ENCODE results near the gene ZNF710.
"Not testable (repeated sequence)": the region's sequence is repeated elsewhere in the genome, so short reads cannot be mapped to it uniquely, and the experiment has no call there.

Gene ZNF710

DNA sequence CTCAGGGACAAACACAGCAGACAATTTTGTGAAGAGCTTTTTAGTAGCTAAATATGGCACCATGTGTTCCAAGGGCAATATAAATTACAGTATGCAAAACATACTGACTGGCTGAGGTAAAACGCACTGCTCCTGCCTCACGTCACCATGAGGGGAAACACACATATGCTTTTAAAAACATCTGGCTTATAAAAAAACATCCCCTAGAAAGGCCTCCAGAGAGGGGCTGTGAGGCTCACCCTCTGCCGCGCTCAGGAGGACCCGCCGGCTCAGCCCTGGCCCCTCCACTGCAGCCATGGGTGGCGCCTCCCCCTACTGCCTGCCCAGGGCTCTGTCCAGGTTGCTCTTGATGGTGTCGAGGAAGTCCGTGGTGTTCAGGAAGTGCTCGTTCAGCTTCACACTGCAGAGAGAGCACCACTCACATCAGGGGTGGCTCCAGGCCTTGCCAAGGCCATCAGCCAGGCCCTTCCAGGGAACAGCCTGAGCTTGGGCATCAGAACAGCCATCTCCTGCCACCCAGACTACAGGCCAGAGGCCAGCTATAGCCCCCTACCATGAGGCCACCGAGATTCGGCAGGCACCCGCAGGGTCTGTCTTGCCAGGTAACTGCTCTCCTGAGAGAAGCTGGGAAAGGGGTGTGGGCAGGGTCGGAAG lies 83.0 kb downstream of the ZNF710 start:
- DNase-seq, result no peak

DNA sequence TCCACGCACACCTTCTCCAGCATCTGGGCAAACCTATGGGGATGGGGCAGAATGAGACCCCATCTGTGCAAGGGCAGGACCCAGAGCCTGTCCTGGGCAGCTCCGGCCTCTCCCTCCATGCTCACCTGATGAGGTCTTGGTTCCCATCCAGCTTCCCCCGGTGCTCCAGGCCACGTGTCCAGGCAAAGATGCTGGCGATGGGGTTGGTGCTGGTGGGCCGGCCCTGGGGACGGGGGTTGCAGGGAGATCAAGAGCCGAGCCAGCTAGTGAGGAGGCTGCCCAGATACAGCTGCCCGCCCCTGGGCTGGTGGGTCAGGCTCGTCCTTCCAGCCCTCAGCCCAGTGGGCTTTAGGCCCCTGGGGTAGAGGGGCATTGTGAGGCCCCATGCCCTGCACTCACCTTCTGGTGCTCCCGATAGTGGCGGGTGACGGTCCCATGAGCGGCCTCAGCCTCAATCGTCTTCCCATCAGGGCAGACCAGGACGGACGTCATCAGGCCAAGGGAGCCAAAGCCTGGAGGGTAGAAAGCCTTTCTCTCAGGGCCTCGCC lies 83.8 kb downstream of the ZNF710 start:
- no peak for DNase-seq

DNA sequence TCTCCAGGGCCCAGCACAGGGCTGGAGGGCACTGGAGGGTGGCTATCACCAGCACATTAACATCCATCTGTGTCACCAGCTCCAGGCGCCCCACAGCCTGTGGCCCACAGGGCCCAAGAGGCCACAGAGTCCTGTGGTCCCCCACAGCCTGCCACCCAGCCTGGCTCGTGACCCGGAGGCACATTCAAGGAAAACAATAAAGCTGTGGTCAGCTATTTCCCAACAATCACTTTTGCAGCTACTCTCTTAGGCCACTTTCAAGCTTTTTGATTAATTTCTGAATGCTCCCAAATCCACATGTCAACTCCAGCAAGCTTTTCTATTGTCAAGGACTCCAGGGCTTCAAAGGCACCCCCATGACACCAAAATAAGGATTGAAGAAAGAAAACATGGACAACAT lies 84.4 kb downstream of the ZNF710 start:
- DNase-seq, result no peak

DNA sequence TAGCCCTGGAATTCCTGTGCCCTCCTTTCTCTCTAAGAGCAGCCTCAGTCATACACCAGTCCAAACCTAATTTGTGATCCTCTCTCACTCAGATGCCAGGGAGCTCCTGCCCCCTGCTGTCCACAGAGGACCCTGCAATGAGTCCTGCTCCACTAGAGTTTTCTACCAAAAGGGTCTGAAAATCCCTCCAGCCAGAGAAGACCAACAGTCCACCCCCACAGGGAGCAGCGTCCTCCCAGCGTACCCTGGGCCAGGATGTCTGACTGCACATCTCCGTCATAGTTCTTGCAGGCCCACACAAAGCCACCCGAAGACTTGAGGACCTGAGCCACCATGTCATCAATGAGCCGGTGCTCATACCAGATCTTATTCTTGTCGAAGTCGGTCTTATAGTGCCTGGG lies 85.7 kb downstream of the ZNF710 start:
- no peak for DNase-seq

DNA sequence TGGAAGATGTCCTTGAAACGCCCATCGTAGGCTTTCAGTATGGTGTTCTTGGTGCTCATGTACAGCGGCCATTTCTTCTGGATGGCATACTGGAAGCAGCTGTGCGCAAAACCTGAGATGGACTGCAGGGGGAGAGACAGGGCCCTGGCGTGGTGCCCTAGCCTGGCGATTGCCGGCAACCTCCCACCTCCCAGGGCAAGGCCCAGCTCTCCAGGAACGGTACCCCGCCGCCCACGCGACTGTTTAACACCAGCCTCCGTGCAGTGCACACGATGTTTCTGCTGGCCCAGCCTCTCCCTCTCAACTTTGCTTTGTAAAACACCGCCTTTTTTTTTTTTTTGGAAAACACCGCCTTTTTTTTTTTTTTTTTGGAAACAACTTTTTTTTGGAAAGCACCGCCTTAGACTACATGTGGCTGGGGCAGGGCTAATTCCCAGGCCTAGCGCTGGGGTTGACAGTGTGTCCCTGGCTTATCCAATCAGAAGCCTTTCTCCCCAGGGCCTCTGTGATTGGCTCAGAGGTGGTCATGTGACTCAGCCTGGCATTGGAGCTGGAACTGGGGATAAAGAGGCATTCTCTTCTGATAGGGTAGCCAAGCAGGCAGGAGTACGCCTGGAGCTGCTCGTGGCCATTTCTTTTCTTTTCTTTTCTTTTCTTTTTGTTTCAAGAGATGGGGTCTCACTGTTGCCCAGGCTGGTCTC lies 86.5 kb downstream of the ZNF710 start:
- DNase-seq, result peak; percentile 10

DNA sequence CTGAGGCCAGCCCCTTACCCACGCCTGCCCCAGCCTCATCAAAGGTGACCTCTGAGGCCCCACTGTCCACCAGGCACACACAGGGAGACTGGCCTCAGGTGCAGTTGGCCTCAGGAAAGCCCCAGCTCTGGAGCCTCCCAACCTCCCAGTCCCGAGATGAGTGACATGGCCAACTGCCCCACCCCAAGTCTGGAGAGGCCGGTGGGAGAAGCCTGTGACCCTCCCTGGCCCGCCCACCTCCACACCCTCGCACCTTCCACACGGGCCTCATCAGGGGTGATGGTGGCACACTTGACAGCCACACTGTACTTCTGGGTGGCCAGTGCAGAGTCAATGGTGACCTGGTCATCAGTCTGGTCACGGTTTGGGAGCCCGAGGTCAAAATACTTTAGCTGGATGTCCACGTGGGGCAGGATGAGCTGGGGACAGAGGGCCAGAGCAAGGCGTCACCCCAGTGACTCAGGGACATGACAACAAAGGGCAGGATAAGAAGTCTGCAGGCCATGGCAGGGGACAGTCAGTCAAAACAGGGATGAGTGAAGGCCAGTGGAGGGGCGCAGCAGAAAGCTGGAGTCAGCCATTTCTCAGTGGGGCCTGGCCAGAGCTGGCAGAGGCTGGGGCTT lies 89.2 kb downstream of the ZNF710 start:
- DNase-seq, result no peak

DNA sequence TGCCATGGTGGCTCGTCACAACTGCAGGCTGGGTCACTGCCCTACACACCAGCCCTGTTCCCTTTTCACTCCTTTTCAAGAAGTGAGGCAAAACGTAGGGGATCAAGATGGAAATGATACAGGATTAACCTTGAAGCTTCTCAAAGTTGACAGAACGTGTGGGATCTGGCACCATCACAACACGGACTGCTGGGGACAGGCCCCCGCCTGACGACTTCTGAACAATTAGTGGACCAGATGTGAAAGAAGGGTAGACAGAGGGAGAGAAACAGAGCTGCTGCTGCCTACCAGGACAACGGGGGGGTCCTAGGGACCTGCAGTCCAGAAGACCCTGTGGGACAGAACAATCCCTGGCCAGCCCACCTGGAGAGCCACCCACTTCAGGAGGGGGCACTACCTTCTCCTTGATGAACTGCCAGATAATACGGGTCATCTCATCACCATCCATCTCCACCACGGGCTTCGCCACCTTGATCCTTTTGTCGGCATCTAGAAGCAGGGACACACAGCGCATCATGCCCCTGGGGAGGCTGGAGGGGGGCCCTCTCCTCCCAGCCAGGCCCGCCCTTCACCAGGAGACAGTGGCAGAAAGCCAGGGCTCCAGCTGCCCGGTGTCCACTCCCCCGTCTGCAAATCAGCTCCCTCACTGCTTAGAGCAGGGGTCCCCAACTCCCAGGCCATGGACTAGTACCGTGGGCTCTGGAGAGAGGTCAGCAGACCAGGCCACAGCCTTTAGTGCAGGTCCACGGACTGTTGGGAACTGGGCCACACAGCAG lies 90.2 kb downstream of the ZNF710 start:
- no peak for DNase-seq

DNA sequence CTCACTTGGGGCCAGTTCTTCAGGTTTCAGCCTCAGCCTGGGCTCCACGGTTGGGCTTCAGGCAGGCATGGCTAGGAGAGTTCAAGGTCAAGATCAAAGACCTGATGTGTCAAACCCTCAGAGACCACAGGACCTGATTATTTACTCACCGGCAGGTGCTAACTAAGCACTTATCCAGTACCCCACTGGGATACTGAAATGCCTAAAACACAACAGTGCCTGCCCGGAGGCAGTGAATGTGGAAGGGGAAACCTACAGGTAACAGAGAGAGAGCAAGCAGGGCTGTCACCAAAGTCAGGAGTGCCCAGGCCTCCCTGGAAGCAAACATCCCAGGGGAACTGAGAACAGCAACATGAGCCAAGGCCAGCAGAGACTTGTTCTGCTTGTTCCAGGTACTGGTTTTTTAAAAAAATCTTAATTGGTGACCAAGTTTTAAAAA lies 94.4 kb downstream of the ZNF710 start:
- peak; percentile 90 for DNase-seq

DNA sequence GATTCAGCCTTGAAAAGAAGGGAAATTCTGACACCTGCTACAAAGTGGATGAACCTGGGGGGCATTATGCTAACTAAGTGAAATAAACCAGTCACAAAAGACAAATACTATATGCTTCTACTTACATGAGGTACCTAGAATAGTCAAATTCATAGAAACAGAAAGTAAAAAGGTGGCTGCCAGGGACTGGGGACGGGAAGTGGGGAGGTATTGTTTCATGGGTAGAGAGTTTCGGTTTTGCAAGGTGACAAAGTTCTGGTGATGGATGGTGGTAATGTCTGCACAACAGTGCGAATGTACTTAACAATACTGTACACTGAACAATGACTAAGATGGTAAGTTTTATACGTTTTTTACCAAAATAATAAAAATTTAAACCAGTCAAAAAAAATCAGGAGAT lies 96.4 kb downstream of the ZNF710 start:
- no peak for DNase-seq

DNA sequence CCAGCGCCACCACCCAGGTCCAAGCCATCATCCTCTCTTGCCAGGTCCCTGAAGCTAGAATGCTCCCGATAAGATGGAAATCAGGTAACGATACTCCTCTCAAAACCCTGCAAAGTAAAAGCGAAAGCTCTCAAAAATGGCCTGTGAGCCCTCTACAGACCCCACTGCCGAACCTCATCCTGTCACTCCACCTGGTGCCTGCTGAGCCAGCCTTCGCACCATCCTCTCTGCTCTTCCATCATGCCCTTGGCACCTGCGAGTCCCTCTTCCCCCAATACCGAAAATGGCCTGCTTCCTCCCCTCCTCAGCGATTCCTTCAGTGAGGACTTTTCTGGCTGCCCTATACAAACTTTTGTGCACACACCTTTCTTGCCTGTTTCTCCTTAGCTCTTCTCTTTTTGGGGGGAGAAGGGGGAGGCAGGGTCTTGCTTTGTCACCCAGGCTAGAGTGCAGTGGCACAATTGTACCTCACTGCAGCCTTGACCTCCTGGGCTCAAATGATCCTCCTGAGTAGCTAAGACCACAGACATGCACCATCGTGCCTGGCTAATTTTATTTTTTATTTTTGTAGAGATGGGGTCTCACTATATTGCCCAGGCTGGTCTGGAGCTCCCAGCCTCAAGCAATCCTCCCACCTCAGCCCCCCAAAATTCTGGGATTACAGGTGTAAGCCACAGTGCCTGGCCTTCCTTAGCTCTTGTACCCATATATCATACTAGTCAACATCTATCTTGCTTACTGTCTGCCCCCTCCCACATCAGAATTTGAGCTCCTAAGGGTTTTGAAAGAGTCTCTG lies 98.1 kb downstream of the ZNF710 start:
- no peak for DNase-seq

DNA sequence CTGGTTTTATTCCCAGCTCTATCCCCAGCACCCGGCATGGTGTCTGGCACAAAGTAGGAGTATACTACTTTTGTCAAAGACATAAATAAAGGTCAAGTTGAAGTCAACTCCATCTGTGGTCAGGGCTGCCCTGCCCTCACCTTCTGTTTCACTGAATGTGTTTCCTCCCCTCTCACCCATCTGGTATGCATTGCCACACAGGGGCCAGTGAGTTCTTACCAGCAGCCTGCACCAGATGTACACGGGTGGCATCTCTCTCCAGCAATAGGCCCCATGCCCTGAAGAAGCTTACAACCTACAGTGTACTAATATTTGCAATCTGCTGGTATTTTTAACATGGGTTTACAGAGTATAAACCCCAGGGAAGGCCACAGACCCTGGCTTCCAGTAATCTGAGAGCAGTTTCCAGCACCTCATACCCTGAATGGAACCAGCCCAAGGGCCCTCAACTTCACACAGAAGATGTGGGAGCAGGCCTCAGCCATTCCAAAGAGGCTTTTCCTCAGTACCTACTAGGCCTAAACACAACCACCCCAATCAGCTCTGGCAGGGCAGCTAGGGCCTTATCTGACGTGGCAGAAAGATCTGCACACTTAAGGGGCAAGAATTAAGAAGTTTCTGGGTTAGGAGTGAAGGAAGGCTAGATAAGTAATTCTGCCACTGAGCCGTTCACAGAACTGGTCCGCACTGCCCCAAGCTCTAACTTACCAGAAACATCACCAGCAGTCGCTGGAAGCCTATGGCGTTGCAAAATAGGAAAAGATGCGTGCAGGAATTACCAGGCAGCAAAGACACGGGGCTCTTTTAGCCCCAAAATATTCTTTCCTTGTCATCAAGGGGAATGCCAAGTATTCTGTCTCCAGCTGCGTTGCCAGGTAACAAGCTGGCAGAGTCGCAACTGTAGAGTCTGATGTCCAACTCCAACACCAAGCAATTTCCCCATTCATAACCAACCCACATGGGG lies 99.0 kb downstream of the ZNF710 start:
- peak; percentile 20 for DNase-seq

DNA sequence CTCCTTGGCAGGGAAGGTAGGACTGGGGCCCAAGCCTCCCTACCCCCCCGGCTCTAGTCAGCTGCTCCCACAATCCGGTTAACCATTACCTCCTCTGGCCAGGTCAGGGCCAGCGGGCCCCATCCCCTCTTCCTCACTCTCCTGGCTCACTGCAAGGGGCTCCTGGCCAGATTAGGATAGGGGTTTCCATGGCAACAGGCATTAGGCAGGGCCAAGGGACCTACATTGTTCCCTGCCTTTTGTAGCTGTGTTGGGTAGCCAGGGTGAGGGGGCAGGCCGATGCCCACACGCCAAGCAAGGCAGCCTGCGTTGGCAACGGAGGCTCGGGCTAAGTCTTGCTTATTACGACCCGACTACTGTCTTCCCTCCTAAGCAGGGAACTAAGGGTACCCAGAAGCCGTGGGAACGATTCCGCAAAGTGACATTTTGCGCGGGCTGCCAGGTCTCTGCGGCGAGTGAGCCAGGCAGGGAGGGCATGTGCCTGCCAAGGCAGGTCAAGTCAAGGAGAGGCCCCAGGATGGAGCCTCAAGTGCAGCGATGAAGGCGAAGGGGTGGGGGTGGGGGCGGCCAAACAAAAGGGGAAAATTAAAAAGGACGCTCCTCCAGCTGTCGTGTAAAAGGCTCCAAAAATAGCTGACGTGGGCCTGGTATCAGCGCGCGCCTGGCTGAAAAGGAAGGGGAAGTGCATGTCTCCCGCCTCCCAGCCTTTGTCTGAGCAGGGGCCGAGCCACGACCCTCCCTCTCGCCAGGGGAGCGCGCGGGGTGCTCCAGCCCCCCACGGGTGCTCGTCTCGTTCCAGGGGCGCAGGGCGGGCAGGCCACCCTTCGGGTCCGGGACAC lies 100.2 kb downstream of the ZNF710 start:
- no peak for DNase-seq

DNA sequence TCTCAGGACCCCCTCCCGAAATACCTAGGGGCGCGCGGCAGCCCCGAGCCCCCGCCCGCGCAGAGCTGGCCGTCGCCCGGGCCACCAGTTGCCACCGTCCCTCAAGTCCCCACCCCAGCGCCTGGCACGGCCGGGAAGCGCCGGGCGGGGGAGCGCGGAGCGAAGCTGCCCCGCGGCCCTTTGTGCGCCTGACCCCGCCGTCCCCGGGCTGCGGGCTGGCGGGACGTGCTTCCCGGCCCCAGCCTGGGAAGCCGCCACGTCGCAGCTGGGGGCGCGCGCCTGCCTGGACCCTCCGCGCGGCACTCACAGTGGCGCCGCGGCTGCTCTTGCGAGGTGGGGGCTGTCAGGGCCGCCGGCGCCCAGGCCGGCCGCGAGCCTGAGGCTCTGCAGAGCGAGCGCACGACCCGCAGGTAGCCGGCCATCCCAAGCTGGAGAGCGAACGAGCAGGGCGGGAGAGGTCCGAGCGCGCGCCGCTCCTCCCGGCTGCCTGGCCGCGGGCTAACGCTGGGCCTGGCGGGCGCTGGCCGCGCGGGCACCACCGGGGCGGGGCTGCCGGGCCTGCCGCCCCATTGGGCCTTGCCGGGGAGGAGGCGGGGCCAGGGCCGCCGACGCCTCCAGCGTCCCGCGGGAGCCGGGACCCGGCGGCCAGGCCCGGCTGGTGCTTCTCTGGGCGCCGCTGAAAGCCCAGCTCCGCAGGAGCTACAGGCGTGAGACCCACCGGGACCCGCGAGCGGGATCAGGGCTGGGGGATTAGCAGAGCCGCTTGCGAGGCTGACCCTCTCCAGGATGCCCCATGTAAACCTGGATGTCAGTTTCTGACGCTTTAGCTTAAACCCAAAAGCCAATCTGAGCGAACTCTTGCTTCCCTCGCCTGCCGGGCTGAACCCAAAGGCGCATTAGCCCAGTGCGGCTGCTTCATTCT lies 101.1 kb downstream of the ZNF710 start, which contains the start of gene IDH2:
Gene IDH2 (minus strand): TSS at position 500 of the 922 bp plus-strand sequence. CDS start 78 bp downstream, at position 422.
- DNase-seq, result peak; percentile 82

DNA sequence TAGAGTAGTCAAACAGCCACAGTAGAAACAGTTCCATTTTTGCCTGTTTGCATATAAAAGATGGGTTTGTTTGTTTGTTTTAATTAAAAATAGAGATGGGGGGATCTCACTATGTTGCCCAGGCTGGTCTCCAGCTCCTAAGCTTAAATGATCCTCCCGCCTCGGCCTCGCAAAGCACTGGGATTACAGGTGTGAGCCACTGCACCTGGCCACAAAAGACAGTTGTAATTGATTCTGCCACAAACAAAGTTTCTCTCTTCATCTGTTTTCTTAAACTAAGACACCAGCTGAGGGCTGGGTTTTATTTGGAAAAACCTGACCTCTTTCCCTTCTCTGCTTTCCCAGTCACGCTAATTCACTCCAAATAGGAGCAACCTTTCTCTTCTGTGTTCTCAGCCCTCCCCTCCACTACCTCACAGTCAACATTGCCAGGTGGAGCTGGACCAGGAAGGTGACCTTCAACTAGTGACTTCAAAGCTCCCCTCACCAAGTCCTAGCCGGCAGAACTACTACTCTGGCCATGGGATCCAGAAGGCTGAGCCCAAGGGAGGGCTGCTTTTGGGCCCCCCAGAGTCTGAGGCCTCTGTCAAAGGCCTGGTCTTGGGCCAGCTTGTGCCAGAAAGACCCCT lies 102.7 kb downstream of the ZNF710 start:
- DNase-seq, result peak; percentile 77

DNA sequence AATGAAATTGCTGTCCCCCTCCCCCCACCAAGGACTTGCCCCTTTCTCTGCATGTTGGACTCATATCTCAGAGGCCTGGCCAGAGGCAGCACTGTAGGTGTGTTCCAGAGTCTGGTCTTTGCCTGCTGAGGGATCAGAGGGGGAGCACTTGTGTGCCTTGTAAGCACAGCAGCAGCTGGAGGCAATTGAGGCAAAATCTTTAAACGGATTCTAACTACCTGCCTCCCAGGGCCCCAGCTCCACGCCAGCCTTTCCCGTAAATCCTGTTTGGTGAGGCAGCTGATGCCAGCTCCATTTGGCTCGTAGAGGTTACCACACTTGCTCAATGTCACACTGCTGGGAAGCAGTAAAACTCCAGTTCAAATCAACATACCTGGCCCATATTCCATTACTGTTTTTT lies 103.4 kb downstream of the ZNF710 start:
- DNase-seq, result peak; percentile 36

DNA sequence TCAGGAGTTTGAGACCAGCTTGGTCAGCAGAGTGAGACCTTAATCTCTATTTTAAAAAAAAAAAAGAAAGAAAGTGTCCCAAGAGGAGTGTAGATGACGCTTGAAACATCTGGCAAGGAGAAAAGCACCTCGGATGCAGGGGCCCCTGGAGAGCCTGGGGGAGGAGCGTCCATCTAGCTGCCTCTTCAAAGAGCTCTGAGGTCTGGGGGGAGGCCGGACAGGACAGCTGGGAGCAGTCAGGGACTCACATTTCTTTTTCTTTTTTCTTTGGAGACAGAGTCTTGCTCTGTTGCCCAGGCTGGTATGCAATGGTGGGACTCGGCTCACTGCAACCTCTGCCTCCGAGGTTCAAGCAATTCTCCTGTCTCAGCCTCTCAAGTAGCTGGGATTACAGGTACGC lies 104.4 kb downstream of the ZNF710 start:
- no peak for DNase-seq

DNA sequence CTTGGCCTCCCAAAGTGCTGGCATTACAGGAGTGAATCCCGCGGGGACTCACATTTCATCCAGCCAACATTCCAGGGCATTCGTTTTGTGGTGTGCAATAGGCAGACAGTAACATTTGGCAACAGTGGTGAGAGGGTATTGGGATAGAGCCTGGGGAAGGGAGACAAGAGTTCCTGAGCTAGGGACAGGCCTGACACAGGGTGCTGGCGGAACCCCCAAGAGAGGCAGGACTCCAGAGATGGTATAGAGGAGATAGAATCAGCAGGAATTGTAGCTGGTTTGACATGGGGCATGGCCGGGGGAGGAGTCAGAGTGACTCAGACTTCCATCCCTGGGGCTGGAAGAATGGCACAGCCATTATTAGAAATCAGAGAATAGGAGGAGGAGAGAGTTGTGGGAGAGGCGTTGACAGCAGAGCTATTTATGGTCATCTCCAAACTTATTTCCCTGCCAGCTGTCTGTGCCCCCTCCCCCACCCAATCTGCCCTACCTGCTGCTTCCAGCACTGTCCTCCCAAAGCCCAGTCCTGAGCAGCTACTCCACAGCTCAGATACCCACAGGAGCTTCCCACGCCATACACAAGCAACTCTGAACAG lies 105.5 kb downstream of the ZNF710 start:
- peak; percentile 59 for DNase-seq

DNA sequence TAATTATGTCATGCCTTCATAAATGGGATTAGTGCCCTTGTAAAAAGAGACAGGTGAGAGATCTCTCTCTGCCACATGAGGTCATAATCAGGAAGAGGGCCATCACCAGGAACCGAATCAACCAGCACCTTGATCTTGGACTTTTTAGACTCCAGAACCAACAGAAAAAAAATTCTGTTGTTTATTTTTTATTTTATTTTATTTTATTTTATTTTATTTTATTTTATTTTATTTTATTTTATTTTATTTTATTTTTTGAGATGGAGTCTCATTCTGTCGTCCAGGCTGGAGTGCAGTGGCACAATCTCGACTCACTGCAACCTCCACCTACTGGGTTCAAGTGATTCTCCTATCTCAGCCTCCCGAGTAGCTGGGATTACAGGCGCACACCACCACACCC lies 106.9 kb downstream of the ZNF710 start:
- DNase-seq, result not testable (repeated sequence)
